HG03135 (cell line): ENCODE data around the gene SLC44A5.
"Not testable (repeated sequence)": the region's sequence is repeated elsewhere in the genome, so short reads cannot be mapped to it uniquely, and the experiment has no call there.

ENCODE experiments used
- ATAC-seq: cut with Tn5 transposase; IDR thresholded peaks from one replicate; pipeline ENCODE4 v1.9.1; 2021; ENCODE audit warnings: mild to moderate bottlenecking, moderate library complexity; ENCODE audit not compliant: unreplicated experiment

The SLC44A5 gene

GRCh38 chr1:75203415-75204277, 407.3 kb downstream of the SLC44A5 start:
- ATAC-seq = peak; percentile 85

- ATAC-seq = no peak
Observed at GRCh38 chr1:75202751-75203150, 408.2 kb downstream of the SLC44A5 start.

- ATAC-seq = no peak
Observed at GRCh38 chr1:75198761-75199160, 412.2 kb downstream of the SLC44A5 start.

GRCh38 chr1:75198163-75198562, 412.8 kb downstream of the SLC44A5 start:
- ATAC-seq = no peak

GRCh38 chr1:75188892-75189291, 422.0 kb downstream of the SLC44A5 start:
- ATAC-seq = no peak

- not testable (repeated sequence) for ATAC-seq
Observed at GRCh38 chr1:75181214-75181955, 429.5 kb downstream of the SLC44A5 start.

GRCh38 chr1:75174031-75174760, 436.7 kb downstream of the SLC44A5 start:
- no peak for ATAC-seq

GRCh38 chr1:75172556-75172955, 438.4 kb downstream of the SLC44A5 start:
- no peak for ATAC-seq

GRCh38 chr1:75171876-75172275, 439.0 kb downstream of the SLC44A5 start:
- ATAC-seq = no peak

GRCh38 chr1:75170981-75171380, 439.9 kb downstream of the SLC44A5 start:
- no peak for ATAC-seq

- ATAC-seq = no peak
Observed at GRCh38 chr1:75170011-75170410, 440.9 kb downstream of the SLC44A5 start.

- ATAC-seq = no peak
Observed at GRCh38 chr1:75166821-75167220, 444.1 kb downstream of the SLC44A5 start.

GRCh38 chr1:75165264-75165663, 445.6 kb downstream of the SLC44A5 start:
- ATAC-seq = no peak

- no peak for ATAC-seq
Observed at GRCh38 chr1:75159154-75159553, 451.8 kb downstream of the SLC44A5 start.
